HG03342 (cell line): ENCODE data around the gene LOXHD1.

Experiments used
- ATAC-seq: cut with Tn5 transposase; IDR thresholded peaks from one replicate; pipeline ENCODE4 v1.9.1; 2021; ENCODE audit warnings: mild to moderate bottlenecking, moderate library complexity; ENCODE audit not compliant: unreplicated experiment

Gene LOXHD1

GRCh38 chr18:46482831-46483230 lies 174.2 kb downstream of the LOXHD1 start:
- ATAC-seq, result no peak

- no peak for ATAC-seq
These were observed 175.2 kb downstream of the LOXHD1 start for GRCh38 chr18:46481847-46482245.

GRCh38 chr18:46481048-46481846 lies 175.8 kb downstream of the LOXHD1 start:
- ATAC-seq, result no peak

DNA sequence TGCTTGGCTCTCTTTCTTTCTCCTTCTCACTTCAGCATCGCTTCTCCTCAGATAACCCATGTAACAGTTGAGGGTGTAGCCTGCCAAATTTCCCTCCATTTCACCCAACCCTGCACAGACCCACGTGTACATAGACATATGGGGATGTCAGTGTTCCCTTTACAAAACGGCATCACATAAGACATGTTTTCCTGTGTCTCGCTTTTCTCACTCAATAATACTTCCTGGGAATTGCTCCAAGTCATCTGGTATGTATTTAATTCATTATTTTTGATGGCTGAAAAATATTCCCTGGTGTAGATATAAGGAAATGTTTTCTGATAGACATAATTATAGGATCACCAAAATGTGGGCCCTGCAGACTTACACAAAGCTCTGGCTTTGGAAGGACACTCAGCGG lies 176.8 kb downstream of the LOXHD1 start:
- no peak for ATAC-seq

DNA sequence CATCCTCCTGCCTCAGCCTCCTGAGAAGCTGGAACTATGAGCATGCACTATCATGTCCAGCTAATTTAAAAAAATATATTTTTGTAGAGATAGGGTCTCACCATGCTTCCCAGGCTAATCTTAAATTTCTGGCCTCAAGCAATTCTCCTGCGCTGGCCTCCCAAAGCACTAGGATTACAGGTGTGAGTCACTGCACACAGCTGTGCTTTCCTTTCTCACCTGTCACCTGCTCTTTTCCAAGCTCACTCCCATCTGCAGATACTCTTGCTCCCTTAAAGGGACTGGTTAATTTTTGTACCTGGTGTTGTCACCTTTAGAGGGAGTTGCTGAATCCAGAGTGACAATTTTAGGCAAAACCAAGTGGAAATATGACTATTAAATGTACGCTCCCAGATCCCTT lies 178.2 kb downstream of the LOXHD1 start:
- ATAC-seq, result no peak

DNA sequence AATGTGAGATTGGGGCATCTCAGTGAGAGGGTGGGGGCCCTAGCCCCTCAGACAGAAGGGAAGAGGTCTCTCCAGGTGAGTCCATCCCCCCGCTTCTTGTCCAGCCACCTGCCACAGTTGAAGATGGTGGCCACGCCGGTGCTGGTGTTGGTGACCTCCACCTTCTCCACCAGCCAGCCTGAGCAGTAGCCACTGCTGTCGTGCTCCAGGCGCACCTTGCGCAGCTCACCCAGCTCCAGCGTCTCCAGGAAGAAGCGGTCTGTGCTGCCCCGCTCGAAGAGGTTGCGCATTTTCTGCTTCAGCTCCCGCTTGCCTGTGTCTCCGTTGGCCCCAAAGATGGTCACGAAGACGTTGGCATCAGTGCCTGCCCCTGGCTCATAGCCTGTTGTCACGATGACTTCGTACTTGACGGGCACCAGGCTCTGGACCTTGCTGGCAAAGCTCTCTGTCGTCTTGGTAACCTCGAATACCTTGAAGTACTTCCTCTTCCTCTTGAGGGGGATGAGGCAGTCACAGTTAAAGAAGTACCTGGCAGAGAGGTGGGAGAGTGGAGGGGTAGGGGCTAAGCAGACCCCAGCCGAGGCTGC lies 179.5 kb downstream of the LOXHD1 start:
- no peak for ATAC-seq

DNA sequence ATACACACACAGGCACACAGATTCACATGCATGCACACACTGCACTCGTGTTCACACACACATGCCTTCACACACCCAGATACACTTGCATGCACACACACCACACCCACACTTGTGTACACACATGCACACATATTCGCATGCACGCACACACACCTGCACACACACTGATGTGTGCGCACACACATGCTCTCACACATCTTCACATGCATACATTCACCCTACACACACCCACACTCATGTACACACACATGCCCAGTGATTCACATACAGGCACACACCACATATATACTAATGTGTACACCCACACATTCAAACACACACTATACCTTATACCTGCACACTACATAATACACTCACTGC lies 181.6 kb downstream of the LOXHD1 start:
- ATAC-seq, result no peak

- no peak for ATAC-seq
These were observed 182.3 kb downstream of the LOXHD1 start for GRCh38 chr18:46474487-46475389.

DNA sequence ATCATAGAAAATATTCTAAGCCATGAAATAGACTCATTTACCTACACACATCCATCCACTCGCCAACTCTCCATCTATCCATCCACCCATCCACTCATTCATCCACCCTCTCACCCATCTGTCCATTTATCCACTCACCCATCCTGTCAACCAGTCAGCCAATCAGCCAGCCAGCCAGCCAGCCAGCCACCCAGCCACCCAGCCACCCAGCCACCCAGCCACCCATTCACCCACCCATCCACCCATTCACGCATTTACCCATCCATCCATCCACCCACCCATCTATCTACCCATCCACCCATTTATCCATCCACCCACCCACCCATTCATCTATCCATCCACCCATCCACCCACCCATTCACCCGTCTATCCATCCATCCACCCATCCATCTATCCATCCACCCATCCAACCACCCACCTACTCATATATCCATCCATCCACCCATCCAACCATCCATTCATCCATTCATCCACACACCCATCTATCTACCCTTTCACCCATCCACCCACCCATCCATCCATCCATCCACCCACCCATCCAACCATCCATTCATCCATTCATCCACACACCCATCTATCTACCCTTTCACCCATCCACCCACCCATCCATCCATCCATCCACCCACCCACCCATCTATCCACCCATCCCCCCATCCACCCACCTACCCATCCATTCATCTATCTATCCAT lies 185.1 kb downstream of the LOXHD1 start:
- no peak for ATAC-seq

DNA sequence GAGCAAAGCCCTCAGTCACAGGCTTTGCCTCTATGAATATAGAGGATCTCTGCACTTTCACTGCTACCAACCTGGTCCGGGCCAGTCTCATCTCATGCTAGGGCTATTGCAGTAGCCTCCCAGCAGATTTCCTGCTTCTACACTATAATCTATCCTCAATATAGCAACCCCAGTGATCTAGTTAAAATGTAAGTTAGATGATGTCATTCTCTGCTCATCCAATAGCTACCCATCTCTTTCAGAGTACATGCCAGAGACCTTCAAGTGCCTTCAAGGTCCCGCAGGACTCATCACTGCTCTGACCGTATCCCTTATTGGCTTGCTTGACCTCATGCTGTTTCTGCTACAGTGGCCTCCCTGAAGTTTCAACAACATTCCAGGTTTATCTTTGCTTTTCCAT lies 186.3 kb downstream of the LOXHD1 start:
- no peak for ATAC-seq

- ATAC-seq, result no peak
These were observed 187.7 kb downstream of the LOXHD1 start for GRCh38 chr18:46469186-46469915.

DNA sequence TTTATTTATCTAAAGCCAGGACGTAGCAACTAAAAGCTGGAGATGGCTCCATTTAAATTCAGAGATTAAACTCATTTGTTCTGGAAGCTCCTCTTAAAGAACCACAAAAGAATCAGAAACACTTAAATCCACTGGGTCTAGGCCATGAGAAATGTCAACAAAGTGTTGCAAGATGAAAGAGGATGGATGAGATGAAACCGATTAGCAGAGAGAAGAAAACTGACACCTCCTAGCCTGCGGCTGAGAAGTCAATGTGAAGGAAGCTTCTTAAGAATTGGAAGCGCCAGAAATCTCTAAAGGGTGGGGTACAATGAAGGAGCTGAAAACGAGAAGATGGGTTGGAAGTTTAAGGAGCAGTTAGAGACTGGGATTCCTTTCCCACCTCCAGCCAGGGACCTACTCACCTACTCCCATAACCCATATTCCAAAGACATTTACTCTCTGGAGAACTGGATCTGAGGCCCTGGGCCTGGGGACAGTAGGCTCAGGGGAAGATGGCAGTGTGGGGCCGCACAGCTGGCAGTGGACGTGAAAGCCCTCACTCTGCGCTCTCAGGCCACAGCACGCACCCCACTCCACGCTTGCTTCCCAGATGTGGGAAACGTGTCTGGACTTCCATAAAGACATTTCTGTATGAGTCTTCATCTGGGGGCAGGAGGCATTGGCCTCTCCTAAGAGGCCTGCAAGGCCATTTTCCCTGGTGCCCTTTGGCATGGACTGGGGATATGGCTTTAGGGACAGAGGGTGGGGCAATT lies 188.4 kb downstream of the LOXHD1 start:
- ATAC-seq, result no peak

- no peak for ATAC-seq
These were observed 190.5 kb downstream of the LOXHD1 start for GRCh38 chr18:46466234-46467160.

- no peak for ATAC-seq
These were observed 191.9 kb downstream of the LOXHD1 start for GRCh38 chr18:46464926-46465655.

DNA sequence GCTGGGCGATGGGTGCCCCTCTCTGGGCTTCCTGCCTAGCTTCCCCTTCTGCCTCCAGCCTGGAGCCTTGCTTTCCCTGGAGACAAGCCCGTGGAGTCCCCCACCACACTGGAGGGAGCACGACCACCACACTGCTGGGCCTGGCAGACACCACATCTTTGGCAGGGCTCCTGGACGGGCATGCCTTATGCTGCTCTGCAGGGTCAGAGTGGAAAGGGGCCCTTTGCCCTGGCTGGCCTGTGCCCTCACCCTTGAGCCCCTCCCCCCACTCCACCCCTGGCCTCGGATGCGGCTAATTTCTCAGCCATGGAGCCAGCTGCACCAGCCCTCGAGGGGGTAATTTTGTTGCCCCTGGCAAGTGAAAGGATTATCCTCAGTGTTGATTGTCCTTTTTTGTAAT lies 194.5 kb downstream of the LOXHD1 start:
- no peak for ATAC-seq

- no peak for ATAC-seq
These were observed 195.0 kb downstream of the LOXHD1 start for GRCh38 chr18:46461993-46462392.

- ATAC-seq, result no peak
These were observed 196.3 kb downstream of the LOXHD1 start for GRCh38 chr18:46460754-46461153.
